GM21423 (cell line): ENCODE measurements around the gene SCUBE1.
A peak's percentile ranks its signal among the peaks of the same experiment; 100 is the strongest.
"Not testable (repeated sequence)": the region's sequence is repeated elsewhere in the genome, so short reads cannot be mapped to it uniquely, and the experiment has no call there.

Experiments used
- ATAC-seq: cut with Tn5 transposase; IDR thresholded peaks from one replicate; pipeline ENCODE4 v1.9.1; 2021; ENCODE audit warnings: mild to moderate bottlenecking, moderate library complexity; ENCODE audit not compliant: unreplicated experiment

Gene SCUBE1

DNA sequence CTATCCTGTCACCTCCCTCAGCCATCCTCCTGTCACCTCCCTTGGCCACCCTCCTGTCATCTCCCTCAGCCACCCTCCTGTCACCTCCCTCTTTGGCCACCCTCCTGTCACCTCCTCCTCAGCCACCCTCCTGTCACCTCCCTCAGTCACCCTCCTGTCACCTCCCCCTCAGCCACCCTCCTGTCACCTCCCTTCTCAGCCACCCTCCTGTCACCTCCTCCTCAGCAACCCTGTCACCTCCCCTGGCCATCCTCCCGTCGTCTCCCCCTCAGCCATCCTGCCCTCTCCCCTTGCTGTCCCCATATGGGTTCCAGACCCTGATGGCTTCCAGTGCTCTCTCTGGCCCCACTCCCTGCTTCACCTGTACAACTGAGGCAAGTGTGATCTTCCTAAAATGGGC is 61.8 kb downstream of the SCUBE1 start:
- no peak for ATAC-seq

DNA sequence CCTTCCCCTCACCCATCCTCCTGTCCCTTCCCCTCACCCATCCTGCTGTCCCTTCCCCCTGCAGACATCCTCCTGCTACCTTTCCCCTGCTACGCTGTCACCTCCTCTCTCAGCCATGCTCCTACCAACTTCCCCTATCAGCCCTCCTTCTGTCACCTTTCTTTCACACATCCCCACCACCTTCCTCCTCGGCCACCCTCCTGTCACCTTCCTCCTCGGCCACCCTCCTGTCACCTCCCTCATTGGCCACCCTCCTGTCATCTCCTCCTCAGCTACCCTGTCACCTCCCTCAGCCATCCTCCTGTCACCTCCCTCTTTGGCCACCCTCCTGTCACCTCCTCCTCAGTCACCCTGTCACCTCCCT is 62.7 kb downstream of the SCUBE1 start:
- not testable (repeated sequence) for ATAC-seq

DNA sequence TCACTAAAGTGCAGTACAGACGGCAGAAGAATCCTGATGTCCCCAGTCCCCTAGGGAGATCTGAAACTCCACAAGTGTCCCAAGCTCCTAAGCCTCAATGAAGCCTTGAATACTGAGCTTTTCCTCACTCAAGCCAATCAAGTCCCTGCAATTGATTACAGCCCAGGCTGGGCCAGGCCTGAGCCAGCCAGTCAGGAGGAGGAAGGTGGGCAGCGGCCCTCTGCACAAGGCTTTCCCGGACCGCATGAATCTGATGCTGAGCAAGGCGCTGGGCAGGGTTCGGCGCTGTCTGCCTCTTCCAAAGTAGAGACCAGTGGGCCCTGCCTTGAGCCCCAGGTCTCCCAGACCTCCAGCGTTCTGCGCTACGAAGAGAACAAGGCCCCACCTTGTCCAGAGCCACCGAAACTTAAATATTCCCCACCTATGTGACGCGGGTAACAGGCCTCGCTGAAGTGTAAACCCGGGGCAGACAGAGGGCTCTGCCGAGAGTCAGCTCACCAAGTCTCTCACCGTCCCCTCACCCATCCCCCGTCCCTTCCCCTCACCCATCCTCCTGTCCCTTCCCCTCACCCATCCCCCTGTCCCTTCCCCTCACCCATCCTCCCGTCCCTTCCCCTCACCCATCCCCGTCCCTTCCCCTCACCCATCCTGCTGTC is 63.2 kb downstream of the SCUBE1 start:
- ATAC-seq: no peak

DNA sequence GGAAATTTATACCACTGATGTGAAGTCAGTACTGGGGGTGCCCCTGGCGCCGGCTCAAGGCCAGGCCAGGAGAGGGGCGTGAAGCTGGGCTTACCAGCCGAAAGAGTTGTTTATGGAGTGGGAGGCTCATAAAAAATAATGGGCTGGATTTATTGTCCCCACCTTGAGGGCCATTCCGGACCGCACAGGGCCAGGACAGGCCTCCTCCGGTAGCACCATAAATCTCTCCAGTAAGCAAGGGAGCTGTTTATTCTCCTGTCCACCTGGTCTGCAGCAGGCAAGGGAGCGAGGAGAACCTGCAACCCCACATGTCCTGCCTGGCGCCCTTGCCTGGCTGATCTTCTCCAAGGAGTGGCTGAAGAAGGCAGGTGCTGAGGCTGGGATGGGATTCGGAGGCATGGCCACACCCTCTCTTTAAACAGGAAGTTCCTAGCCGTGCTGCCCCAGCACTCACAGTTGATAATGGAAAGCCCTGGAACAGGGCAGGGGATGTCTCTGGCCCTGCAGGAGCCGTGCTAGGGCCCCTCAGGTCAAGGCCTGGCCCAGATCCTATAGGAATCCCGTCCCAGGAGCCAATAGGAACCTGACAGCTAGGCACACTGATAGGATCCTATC is 65.1 kb downstream of the SCUBE1 start:
- no peak for ATAC-seq

DNA sequence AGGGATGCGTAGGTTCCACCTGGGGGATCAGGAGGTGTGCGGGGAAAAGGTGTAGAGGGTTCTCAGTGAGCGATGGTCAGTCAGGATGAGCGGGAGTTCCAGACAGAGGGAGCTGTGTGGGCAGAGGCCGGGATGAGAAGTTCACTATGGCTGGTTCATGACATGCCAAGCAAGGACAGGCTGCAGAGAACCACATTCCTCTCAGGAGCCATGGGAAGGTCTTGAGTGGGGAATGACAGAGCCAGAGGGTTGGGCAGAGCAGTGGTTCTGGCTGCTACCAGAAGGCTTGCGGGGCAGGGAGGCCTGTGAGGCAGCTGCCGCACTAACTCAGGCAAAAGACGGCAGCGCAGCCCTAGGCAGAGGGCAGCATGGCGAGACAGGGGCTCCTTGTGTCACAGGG is 66.1 kb downstream of the SCUBE1 start:
- ATAC-seq: no peak

DNA sequence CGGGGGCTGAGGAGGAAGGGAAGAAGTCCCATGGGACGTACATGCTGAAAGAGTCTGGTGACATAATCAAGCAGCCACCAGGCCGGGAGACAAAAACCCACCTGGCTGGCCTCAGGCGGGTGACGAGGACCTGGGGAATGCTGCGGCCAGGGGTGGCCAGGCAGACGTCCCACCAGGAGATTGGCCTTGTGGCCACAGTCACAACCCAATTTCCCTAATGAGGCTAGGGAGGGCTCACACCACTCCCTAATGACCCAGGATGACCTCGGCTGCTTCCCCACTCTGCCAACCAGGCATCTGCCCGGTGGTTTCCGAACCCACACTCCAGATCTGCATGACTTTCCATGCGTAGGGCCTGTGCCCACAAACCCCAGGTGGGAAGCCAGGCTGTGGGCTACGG is 66.9 kb downstream of the SCUBE1 start:
- no peak for ATAC-seq

DNA sequence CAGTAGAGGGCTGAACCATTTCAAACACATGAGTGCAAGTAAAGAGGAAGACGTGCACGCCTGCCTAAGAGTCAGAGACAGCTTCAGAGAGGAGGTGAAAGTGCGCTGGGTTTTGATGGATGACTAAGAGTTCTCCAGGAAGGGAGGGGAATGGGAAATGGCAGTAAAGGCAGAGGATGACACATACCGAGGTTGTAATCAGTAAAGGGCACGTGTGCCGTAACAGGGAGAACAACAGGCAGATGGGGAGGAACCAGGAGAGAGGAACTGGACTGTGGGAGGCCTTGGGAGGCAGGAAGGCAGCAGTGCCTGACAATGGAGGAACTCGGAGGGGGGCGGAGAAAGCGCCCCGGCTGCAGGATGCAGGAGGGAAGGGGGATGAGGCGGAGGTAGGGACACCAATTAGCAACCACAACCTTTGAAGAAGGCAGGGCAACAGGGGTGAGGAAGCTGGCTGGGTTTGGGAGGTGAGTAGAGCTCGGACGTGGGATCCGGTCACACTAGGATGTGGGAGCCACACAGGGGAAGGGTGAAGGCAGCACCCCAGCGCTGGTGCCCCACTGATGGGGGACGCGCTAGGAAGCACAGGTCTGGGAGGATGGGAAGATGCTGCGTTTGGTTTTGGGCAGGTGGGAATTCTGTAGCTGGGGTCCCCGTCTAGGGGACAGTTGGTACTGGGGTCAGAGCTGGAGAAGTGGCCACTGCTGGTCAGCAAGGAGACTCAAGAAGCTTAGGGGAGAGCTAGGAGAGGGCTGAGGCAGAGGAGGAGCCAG is 67.4 kb downstream of the SCUBE1 start:
- ATAC-seq: no peak

DNA sequence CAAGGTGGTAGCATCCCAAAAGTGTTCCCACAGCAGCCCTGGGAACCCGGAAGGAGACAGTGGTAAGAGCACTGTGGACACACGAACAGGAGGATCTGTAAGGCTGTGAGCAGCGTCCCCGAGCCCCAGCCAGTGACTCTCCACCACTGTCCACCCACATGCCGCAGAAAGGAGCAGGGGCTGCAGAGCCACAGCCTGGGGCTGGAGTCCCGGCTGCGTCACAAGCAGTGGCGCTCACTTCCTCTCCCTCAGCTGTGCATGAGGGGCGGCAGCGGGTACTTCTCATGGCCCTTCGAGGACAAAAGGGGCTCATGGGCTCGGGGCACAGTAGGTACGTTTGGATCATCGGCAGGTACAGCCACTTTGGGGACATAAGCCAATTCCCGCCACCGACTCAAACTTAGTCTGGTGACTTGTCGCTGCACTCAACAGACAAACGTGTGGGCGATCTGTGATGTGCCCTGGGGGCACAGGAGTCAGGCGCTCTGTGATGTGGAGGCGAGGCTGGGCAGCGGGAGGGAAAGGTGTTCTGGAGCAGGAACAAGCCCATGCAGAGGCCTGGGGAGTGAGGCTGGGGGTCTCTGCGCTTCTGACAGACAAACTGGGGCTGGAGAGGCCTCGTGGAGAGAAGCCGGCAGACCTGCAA is 68.5 kb downstream of the SCUBE1 start:
- no peak for ATAC-seq

DNA sequence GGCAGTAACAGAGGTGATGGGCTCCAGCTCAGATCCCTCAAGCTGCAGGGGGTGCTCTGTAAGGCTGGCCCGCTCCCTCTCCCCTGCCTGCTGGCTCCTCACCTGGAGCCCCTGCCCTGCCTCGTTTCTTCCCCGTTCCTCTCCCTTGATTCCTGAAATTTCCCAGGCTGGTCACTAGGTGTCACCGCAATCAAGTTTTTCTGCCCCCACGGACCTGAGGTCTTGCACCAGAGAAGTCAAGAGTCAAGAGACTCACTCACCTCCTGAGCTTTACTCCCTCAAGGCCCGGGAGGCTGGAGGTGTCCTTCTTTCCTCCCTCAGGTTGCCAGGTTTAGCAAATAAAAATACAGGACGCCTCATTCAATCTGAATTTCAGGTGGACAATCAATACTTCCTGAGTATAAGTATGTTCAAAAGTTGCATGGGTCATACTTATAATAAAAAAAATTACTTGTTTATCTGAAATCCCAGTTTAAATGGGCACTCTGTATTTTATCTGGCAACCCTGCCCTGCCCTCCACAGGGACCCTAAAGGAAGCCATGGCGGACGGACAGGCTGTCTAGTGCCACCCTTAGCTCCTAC is 69.2 kb downstream of the SCUBE1 start:
- ATAC-seq: no peak

DNA sequence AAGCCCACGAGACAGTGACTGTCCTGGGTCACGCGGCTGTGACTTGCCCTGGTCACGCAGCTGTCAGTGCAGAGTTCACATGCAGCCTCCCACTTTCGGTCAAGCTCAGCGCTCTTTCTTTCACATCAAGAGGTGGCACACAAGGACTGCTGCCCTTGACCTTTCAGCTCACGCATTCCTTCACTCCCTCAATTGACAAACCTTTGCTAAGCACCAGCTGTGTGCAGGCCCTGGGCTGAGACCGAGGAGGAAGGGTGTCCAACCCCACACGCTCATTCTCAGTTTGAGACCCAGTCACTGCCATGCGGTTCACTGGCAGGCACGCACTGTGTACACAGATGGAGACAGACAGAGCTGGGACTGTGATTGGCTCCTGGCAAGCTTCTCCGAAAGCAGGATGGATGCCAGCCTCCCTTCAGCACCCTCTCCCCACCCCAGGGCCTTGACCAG is 70.3 kb downstream of the SCUBE1 start:
- no peak for ATAC-seq

DNA sequence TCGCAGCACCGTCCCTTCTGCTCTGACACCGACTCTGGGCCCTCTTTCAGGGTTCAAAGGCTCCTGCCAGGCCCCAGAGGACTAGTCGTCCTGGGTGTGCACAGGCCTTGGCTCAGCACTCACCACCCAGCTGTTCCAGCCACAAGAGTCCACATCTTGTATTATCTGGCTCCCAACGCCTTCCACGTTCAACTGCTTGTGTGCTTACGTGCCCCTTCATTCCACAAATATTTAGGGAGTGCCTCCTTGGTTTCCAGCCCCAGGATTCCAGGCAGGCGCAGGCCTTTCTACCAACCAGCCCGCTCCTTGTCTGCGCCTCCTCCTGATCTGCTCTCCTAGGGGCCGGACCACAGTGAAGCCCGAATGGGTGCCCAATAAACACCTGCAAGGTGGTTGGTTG is 70.9 kb downstream of the SCUBE1 start:
- ATAC-seq: no peak

DNA sequence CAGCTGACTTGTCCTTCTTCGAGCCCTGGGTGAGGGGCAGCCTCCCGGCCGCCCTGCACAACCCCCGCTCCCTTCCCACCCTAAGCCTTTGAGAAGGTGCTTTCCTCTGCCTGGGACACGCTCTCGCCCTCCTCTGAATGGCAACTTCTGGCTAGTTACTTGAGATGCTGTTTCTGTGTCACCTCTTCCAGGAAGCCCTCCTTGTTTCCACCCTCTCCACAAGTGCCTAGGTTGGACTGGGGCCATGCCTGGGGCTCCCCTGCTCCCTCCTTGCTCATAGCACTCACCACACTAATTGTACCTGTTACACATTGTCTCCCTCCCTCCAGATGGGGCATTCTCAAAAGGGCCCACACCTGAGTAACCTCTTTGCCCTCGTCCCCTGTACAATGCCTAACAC is 72.2 kb downstream of the SCUBE1 start:
- ATAC-seq: no peak

DNA sequence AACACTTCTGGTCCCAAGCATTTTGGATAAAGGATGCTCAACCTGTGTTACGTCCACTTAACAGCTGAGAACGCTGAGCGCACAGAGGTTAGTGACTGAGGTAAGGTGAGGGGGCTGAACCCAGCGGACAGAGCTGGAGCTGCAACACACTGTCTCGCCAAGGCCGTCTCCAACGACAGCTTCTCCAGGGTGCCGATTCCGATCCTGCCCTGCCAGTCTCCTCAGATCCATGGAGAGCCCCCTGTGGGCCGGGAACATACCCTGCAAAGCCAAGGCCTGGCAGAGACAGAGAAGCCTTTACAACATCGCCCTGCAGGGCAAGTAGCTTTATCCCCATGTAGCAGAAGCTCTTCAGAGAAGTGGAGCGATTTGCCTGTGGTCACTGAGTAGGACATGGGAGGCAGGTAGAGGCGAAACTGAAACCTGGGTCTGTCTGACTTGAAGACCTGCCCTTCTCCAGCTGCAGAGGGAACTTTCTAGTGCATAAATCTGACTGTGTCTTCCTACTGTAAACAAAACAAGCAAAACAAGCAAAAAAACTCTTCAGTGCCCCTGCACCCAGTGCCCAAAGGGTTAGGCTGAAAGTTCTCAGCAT is 72.8 kb downstream of the SCUBE1 start:
- ATAC-seq: no peak

DNA sequence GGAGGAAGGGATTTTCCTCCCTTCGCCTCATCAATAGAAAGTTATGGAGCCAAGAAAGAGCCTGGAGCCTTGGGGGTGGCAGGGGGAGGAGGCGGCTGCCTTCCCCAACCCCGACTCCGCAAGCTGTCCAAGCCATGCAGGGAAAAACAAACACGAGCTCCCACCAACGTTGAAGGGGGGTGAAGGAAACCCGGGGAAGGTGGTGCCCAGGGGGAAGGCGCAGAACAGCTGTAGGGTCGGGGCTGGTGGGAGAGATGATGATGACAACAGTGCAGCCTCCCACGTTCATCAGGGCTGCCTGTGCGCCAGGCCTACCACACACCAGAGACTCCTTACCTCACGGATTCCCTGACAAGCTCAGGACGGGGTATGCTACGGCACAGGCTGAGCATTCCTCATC is 73.5 kb downstream of the SCUBE1 start:
- no peak for ATAC-seq

DNA sequence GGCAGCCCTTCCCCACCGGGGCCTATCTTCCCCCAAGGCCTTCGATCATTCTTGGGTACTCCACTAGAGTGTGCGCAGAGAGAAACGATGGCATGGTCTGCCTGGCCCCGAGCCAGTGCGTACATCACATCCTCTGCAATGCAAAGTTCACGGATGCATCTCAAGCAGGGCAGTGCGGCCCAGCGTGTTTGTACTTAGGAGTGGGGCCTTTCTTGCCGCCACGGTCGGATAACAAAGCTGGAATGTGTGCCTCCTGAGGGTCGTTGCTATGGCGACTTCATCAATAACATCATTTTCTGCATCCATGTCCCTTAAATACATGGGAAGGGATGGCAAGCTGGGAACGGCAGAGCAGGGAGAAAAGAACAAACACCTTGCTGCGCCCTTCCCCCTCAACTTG is 73.9 kb downstream of the SCUBE1 start:
- ATAC-seq: no peak

DNA sequence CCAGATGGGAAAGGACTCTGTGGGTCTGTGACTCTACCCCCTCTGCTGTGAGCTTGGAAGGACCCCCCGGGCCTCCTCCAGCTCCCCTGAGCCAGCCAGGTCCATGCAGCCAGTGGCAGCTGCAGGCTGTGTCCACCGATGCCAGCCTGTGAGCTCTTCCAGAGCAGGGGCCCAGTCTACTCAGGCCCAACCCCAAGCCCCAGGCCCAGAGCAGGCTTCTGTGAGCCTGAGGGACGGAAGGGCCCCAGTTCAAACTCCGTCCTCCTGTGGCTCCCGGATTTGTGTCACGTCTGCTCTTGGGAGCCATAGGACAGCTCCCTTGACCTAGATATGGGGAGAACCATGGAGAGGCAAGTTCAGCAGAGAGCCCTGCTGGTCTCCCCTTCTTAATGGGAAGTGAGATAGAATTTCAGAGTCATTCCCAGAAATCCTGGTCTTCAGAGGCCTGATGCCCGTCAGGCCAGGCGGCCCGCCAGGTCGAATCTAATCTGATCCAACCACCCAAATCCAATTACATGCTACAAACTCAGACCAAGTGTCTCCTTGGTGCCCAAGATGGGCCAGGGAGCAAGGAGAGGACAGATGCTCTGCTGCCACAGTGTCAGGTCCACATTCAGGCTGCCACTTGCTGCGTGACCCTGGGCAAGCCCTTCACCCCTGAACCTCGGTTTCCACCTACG is 75.1 kb downstream of the SCUBE1 start:
- ATAC-seq: no peak

DNA sequence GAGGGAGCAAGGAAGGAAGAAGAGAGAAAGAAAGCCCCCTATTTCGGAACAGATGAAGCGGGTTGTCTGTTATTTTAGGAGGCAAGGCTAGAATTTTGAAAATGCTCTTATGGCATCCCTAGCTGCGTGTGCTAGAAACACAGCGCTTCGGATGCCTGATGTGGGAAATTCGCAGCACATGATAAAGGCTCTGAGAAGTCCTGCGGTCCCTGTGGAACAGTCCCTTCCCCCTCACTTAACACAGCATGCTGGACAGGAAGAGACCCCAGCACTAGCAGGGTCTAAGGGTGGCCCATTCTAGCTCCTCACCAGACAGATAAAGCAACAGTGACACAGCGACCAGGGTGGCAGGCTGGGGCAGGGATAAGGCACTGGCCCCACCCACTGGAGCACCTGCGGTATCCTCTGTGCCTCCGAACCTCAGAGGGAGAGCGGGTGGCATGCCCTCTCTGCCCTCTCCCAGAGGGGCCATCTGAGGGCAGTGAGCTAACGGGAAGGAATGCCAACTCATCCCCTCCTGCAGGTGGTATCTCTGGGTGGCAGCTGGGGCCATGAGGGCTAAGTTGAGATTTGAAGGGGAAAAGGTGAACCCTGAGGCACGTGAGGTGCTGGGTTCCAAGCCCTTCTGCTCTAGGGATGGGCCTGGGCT is 75.7 kb downstream of the SCUBE1 start:
- no peak for ATAC-seq

DNA sequence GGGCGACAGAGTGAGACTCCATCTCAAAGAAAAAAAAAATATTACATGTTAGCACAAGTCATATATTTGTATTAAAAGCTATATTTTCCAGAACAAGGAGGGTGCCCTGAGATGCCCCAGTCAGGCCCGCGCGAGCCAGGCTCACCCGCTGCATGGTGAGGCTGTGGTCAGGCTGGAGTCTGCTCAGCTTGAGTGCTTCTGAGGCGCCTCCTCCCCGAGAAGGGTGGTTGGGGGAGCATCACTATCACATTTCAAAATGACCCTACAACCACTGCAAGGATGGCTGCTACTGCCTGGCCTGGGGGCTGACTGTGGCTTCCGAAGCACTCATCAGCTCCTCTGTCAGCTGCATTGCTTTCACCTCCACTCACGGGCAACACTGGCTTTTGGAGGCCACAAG is 77.1 kb downstream of the SCUBE1 start:
- ATAC-seq: no peak

DNA sequence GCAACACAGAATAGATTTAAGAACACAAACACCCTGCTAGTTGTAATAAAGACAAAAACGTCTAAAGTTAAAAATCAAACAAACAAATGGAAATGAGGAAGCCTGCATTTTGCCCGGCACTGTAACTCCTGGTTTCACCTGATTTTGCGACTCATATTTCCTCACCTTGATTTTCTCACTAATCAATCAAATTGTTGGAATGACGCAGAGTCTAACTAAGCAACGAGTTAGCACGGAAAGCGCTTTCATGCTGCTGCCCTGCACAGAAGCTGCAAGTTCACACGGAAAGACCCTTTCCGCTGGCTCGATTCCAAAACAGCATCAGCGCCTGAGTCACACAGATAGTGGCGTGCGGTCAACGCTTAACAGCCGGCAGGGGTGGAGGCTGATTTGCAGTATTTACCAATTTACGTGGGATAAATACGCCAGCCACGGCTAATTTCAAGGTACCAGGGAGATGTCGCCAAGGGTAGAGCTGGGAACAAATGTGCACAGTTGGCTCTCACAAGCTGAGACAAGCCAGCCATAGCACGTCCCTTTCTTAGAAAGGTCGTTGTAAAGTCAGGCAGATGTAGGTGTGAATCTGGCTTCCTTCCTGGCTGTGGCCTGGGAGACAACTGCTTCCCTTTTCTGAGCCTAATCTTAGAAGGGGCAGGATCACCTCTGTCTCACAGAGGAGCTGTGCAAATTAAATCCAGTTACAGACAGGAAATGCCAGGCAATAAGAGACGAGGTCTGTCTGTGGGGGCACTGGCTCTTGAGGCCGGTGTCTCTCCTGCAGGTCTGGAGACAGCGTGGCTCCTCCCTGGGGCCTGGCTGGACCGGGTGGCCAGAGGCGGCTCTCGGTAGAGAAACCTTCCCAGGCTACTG is 79.3 kb downstream of the SCUBE1 start:
- ATAC-seq: peak; percentile 80
